H1 (cell line): ENCODE results near the gene SFXN1. TPM values are rescaled to one million over a fixed set of nuclear protein-coding genes. Genes with fewer than 3 reads are reported as not detected.

ENCODE experiments used
- CREB1 ChIP-seq: IDR thresholded peaks from 2 replicates; pipeline ENCODE4 v1.6.1; 2012; ENCODE audit warnings: inconsistent platforms
- FOSL1 ChIP-seq: IDR thresholded peaks from 2 replicates; pipeline ENCODE4 v1.6.1; 2011; ENCODE audit warnings: mild to moderate bottlenecking, low read depth, low read length, moderate library complexity; ENCODE audit not compliant: insufficient read depth
- JUN ChIP-seq: IDR thresholded peaks from 2 replicates; pipeline ENCODE4 v1.6.1; 2011; ENCODE audit warnings: low read depth, mild to moderate bottlenecking, improper control_type of control experiment, low read length
- KDM1A ChIP-seq: fragments of 200-600, 300-600 bp; sonication (generic); IDR thresholded peaks from 2 replicates; pipeline ENCODE4 v1.7.1; 2016; ENCODE audit warnings: mild to moderate bottlenecking, low read length, borderline replicate concordance
- MAX ChIP-seq: IDR thresholded peaks from 2 replicates; pipeline ENCODE4 v1.6.1; 2012; ENCODE audit warnings: inconsistent platforms
- RAD21 ChIP-seq, 2 experiments: IDR thresholded peaks in 1 of 2; conservative IDR thresholded peaks in 1 of 2; 2 replicates each; pipeline ENCODE4 v1.6.1; 2011; ENCODE audit warnings: low read depth in 2 of 2, low read length in 2 of 2, improper control_type of control experiment in 1 of 2, inconsistent platforms in 1 of 2, mild to moderate bottlenecking in 1 of 2, moderate library complexity in 1 of 2
- RBBP5 ChIP-seq: IDR thresholded peaks from 2 replicates; pipeline ENCODE4 v1.7.1; 2012; ENCODE audit warnings: low read depth, mild to moderate bottlenecking, inconsistent platforms, low read length, moderate library complexity, borderline replicate concordance
- RNF2 ChIP-seq: fragments of 200-900, 300-1000 bp; sonication (generic); IDR thresholded peaks from 2 replicates; pipeline ENCODE4 v1.7.1; 2016; ENCODE audit warnings: borderline replicate concordance, low read depth, mild to moderate bottlenecking, antibody characterized with exemption, low read length; ENCODE audit not compliant: poor library complexity, severe bottlenecking; ENCODE audit errors: missing control alignments
- RXRA ChIP-seq: IDR thresholded peaks from 2 replicates; pipeline ENCODE4 v1.6.1; 2011; ENCODE audit warnings: low read depth, mild to moderate bottlenecking, low read length, moderate library complexity; ENCODE audit not compliant: insufficient read depth
- SP2 ChIP-seq: IDR thresholded peaks from 2 replicates; pipeline ENCODE4 v1.6.1; 2012; ENCODE audit warnings: mild to moderate bottlenecking, low read length, inconsistent platforms
- SRF ChIP-seq: IDR thresholded peaks from 2 replicates; pipeline ENCODE4 v1.6.1; 2011; ENCODE audit warnings: mild to moderate bottlenecking, low read depth, low read length, moderate library complexity
- polyA plus RNA-seq, 7 experiments: library from polyadenylated mRNA; depleted of rRNA in 3 of 7; stranded (reverse) in 5 of 7; unstranded in 2 of 7; fragments of >200 nt in 5 of 7; fragments of 200-250 nt in 2 of 7; gene quantifications; 1 replicate in 5 of 7; 2 replicates in 1 of 7; 4 replicates in 1 of 7; pipeline versions ENCODE4 v1.2.1 to v1.2.3, GENCODE V29; 2011 to 2013; ENCODE audit warnings: missing spikeins in 2 of 7, mixed read lengths in 2 of 7
- total RNA-seq: library from RNA; stranded (reverse); fragmentation: NEBNext Ultra II Directional; extraction: Animal tissue kit (Norgen Biotek cat#: 25700); gene quantifications from 2 replicates; pipeline ENCODE4 v1.2.1, GENCODE V29; 2021

Gene SFXN1
- total and polyA plus RNA-seq, 2 of the 8 experiments (the other 6 are each of a cell fraction or from before 2014, with no cell fraction given) = 72.7 to 97.6 TPM

- TF ChIP-seq SRF (no peak), JUN (no peak), RAD21 (IDR thresholded peaks at IDR 0.05 in 1 of 2, conservative IDR thresholded peaks at IDR 0.05 in 1 of 2; ENCODE audit: low read depth in 2 of 2, low read length in 2 of 2) (peak; percentile 85 to 95), MAX (peak; percentile 85), RXRA (no peak), CREB1 (no peak), RNF2 (peak; percentile 29), RBBP5 (no peak), KDM1A (no peak), FOSL1 (no peak), SP2 (no peak)
Observed at GRCh38 chr5:175444060-175444904, 34.1 kb upstream of the SFXN1 start, which contains the start of gene DRD1 (continued).
